Endothelial cell of hepatic sinusoid (primary cell): ENCODE measurements around the gene UBASH3B.

ENCODE experiments used
- in situ Hi-C: cut with HindIII; loops from 2 replicates; pipeline ENCODE4 v1.10.0; 2017; ENCODE audit warnings: low sequenced_read_pairs

The UBASH3B gene

DNA sequence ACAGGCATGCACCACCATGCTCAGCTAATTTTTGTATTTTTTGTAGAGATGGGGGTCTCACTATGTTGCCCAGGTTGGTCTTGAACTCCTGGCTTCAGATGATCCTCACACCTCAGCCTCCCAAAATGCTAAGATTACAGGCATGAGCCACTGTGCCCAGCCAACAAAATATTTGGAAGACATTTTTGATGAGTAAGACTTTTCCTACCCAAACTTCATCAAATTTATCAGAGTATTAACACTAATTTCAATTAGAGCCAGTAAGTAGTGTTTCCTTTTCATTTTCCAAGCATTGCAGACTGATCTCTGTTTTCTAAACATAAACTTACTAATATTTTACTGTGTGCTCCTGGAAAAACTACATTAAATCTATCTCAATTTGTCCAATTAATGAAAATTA is 181.4 kb downstream of the UBASH3B start:
- in situ Hi-C loops: no loop called here

DNA sequence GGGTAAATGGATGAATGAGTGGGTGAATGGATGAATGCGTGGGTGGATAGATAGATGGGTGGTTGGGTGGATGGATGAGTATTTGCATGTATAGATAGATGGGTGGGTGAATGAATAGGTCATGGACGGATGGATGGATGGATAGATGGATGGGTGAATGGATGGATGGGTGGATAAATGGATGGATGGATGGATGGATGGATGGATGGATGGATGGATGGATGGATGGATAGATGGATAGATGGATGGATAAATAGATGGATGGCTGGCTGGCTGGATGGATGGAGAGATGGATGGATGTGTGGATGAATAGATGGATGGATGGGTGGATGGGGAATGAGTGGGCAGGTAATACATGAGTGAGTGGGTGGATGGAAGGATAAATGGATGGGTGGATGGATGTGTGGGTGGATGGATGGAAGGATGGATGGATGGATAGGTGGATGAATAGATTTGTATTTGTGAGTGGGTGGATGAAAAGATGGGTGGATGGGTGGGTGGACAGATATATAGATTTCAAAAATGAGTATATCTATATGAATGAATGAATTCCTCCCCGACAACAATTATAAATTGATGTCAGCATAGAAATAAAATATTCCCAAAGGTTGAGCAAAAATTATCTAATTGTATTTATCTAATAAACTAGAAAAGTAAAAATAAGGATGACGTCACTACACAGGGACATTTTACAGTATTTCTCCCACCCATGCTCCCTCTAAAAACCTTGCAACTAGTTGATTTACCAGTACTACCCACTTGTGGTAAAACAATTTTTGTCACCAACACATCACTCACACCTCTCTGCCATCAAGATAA is 182.2 kb downstream of the UBASH3B start:
- in situ Hi-C loops: no loop called here

DNA sequence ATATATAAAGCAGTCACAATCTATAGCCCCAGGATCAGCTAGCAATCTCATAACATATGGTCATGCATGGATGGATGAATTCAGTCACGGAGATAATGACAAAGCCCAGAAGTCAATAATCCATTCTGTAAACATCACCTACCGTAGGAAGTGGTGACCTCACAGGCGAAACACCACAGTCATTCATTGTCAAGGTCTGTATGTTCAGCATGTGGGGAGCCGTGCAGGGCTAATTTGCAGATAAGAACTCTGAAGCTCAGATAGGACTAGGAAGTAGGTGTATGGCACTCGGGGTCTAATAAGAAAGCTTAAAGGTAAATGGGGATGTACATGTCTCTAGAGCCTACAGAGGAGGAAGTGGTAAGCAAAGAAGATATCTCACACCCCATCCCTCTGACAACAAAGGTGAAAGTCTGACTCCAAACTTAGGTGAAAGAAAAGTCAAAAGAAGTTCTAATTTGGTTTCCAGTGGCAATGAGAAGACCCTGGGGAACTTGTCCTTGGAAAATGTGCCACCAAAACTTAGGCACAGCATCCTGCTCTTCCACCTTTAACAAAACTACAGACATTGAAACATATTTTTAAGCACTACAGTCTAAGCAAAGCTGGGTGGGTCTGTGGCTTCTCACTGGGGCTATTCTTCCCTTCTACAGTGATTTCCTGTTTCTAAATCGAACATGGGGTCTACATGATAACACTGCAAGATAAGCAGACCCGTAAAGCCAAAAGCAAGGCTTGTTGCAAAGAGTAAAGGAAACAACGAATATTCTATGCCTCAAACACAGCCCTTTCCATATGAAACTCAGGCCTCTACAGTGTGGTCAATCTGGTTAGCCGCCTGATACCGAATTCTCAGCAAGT is 188.0 kb downstream of the UBASH3B start:
- in situ Hi-C loops: no loop called here

DNA sequence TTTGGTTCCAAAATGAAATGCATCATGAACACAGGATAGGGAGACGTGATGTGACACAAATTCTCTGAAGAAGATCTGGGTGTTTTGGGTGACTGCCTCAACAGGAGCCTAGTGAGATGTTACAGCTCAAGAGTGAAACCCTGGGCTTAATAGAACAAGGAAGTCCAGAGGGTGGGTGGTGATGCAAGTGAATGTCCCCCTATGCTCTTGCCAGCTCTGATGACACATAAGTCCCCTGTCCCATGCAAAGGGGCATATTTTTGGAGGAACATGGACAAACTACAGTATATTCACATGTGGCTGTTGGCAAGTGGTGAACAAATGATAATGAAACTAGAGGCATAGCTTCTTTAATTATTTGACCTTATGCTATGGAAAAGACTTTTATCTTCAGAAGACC is 191.9 kb downstream of the UBASH3B start:
- in situ Hi-C loops: no loop called here

DNA sequence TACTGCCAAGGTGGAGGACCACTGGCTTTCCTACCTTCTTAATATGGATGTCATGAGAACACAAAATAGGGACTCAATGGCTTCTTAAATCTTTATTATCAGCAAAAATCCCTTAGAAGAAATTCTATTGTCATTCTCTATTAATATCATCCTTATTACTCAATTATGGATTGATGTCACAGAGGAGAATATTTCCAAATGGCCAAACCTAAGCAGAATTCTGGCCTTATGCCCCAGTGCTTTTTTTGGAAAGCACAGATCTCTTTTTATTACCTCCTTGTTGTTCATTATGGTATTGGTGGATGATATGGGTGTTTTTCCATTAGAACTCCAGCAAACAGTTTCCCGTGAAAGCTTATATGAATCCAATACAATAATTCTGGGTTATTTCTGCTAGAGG is 192.7 kb downstream of the UBASH3B start:
- in situ Hi-C loops: no loop called here

DNA sequence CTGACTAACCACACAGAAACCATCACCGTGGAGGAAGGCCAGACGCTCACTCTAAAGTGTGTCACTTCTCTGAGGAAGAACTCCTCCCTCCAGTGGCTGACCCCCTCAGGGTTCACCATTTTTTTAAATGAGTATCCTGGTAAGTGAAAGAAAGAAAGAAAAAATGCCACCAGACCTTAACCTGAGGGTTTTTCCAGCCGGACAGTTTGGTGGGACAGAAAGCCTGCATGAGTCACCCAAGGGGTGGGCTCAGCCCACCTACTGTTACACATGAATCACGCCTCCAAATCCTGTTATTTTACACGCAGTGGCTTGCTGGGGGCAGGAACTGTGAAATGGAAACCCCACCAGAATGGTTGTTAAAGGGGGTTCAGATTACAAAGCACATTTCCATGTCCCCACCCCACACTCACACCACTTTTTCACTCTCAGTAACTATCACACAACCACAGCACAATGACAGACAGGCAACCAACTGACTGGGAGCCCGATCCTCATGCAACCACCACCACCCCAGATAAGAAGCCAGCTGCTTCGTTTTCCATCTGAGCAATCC is 194.6 kb downstream of the UBASH3B start:
- in situ Hi-C loops: no loop called here

DNA sequence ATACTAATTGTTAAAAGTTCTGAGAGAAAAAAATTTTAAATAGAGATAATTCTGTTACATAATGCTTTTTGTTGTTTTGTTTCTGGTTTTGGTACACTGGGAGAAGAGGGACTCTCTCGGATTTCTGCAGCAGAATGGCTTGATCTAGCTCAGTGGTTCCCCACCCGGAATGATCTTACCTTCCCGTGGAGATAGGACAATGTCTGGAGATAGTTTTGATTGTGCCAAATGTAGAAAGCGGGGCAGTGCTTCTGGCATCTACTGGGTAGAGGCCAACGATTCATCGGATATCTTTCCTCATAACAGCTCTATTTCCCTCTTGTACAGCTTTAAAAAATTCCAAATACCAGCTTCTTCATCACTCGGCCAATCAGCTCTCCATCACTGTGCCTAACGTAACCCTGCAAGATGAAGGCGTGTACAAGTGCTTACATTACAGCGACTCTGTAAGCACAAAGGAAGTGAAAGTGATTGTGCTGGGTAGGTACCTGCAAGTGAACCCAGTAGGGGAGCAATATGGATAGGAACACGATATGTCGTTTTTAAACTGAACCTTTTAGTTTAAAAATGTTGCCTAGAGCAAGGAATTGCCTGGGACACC is 195.9 kb downstream of the UBASH3B start:
- in situ Hi-C loops: no loop called here

DNA sequence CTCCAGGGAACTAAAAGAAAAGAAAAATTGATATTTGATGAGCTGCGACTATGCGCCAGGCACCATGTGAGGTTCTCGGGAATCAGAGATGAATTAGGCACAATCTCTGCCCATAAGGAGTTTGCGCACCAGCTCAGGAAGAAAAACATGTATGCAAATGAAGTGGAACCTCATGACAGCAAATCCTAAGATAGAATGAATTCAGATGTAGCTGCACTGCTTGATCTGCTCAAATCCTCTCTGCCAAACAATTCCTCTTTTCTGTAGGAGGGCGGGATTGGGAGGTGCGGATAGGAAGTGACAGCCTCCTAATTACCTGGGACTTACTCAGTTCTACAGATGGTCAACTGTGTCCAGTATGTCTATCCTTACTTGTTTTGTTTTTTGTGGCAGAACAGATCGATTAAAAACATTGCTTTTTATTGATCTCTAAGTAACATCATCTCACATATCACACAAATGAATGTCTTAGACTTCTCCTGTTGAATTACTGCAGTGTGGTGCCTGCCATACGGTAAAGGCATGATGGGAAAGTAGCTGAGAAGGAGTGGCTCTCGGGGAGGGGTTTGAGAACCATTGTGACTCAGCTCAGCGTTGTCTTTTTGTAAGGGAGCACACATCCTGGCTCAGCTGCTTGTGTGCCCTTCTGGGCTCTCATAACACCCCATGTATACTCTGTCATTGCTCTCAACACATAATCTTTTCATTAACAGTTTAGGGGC is 196.7 kb downstream of the UBASH3B start:
- in situ Hi-C loops: no loop called here

DNA sequence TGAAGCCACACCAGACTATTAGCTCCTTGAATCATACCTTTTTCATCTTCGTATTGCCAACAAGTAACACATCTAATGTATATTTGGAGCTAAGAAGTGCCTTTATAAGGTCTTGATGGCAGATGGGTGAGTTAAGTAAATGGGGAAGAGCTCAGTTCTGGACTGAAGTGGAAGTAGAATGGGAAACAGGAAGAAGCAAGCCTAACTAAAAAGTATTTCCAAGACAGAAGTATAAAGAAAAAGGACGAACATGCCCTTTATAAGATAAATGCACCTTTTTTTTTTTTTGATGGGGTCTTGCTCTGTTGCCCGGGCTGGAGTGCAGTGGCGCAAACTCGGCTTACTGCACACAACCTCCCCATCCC is 197.3 kb downstream of the UBASH3B start:
- in situ Hi-C loops: no loop called here

DNA sequence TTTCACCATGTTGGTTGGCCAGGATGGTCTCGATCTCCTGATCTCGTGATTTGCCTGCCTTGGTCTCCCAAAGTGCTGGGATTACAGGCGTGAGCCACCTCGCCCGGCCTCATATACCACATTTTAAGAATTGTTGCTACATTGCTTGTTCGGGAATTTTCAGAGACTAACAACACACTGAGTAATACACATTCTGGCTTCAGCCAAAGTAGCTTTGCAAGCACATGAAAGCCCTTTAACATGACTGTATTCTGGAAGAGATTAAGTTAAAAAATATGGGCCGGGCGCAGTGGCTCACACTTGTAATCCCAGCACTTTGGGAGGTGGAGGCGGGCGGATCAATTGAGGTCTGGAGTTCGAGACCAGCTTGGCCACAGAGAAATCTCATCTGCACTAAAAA is 197.7 kb downstream of the UBASH3B start:
- in situ Hi-C loops: no loop called here

DNA sequence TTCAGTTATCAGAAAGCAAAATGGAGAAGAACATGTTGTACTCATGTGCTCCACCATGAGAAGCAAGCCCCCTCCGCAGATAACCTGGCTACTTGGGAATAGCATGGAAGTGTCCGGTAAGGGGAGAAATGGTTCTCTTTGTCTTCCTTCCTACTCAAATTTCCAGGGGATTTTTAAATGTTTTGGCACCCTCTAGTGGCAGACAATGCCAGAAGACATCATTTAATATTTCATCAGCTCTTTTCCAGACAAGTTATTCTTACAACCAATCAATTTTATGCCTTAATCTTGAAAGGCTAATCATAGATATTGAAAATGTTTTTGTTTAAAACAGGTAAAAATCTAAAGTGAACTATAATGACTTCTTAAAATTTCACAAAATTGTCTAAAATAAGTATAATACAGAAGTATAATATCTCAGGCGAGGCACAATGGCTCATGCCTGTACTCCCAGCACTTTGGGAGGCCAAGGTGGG is 198.5 kb downstream of the UBASH3B start:
- in situ Hi-C loops: no loop called here

DNA sequence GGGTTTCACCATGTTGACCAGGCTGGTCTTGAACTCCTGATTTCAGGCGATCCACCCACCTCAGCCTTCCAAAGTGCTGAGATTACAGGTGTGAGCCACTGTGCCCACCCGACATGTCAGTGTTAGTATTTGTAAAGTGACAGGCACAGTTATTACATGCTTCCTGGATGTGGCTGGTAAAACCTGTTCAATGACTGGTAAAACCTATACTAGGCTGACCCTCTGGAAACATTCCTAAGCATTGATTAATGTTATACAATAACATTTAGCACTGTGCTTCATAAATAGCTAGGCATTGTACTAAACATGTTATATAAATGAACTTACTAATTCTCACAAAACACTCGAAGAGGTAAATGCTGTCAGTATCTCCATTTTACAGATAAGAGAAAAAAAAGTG is 206.1 kb downstream of the UBASH3B start:
- in situ Hi-C loops: loop anchor here (5.0 kb wide), 2 partner anchors 96 to 196 kb away; no protein-coding TSS in a partner anchor

DNA sequence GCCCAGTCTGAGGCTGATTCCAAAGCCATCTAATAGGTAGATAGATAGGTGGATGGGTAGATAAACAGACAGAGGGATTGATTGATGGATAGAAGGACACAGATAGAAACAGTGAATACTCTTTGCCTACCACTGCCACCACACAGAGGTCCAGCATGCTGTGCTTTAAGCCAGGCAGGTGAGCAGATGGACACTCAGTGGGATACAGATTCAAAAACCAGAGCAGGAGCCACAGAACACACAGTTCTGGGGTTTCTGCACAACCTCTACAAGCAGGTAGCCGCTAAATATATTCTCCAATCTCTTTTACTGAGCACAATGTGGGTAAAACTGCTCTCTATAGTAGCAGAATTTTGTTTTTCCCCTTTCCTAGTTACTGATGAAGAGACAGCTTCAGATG is 206.6 kb downstream of the UBASH3B start:
- in situ Hi-C loops: loop anchor here (5.0 kb wide), 2 partner anchors 95 to 195 kb away; no protein-coding TSS in a partner anchor

DNA sequence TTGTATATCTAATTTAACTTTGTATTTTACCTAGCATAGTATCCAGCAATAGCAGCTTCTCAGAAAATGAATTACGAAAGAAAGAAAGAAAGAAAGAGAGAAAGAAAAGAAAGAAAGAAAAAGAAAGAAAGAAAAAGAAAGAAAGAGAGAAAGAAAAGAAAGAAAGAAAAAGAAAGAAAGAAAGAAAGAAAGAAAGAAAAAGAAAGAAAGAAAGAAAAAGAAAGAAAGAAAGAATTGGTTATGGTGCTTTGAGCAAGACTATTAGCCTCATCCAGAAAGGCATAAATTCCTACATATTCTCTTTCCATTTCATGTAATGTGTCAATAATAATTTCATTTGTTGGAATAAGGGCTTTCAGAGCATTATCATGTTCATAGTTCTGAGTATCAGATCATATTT is 207.6 kb downstream of the UBASH3B start:
- in situ Hi-C loops: loop anchor here (5.0 kb wide), 2 partner anchors 94 to 194 kb away; no protein-coding TSS in a partner anchor

DNA sequence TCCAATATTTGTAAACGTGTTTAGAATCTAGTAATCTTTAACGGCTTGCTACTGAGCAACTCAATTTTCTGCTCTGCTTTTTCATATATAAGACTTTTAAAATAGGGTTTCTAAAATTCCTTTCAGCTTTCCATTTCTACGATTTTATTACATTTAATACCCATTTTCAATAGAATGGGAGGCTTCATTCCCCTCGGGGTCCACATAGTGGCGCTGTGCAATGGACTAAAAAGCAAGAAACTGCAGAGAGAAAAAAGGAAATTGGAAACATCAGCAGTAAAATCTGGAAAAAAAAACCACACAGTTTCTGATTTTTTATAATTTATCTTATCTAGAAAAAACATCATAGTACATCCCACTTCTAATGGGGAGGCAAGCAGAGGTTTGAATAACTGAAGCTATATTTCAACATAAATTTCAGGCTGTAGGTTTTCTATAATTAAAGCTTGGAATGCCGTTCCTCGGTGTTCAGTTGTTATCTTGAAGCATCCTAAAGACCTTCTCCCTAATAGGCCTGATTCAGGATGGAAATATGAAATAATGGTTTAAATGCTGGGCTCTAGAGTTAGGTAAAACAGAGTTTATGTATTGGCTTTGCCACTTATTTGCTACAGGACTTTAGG is 208.3 kb downstream of the UBASH3B start:
- in situ Hi-C loops: loop anchor here (5.0 kb wide), 2 partner anchors 93 to 193 kb away; no protein-coding TSS in a partner anchor
